DLD1 (cell line): ENCODE results near the gene PPM1G.

Experiments used
- in situ Hi-C: cut with HindIII; loops from 2 replicates; pipeline ENCODE4 v1.10.0; 2017; ENCODE audit warnings: low sequenced_read_pairs

The PPM1G gene

GRCh38 chr2:27336173-27336572, 73.2 kb downstream of the PPM1G start:
- in situ Hi-C loops: no loop called here

DNA sequence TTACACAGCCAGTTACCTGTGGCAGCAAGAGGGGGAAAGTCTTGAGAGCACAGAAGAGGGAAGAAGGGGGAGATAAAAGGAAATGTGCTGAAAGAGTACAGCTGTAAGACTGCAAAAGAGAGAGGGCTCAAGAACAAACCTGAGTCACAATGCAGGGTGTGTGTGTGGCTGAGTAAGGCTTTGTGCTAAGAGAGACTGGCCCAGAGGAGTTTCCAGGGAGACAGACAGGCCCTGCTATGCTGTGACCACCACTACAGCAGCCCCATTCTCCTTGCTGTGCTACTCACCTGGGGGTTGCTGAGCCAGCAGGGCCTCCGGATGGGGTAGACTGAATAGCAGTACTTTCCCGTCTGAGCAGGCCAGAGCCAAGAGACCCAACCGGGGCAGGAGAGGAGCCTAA, 74.1 kb downstream of the PPM1G start:
- in situ Hi-C loops: no loop called here
